GM18867 (cell line): ENCODE results near the gene SLC49A3.
"Not testable (repeated sequence)": the region's sequence is repeated elsewhere in the genome, so short reads cannot be mapped to it uniquely, and the experiment has no call there.

Experiments used
- ATAC-seq: cut with Tn5 transposase; IDR thresholded peaks from one replicate; pipeline ENCODE4 v1.9.1; 2021; ENCODE audit warnings: mild to moderate bottlenecking, moderate library complexity; ENCODE audit not compliant: unreplicated experiment

Gene SLC49A3

DNA sequence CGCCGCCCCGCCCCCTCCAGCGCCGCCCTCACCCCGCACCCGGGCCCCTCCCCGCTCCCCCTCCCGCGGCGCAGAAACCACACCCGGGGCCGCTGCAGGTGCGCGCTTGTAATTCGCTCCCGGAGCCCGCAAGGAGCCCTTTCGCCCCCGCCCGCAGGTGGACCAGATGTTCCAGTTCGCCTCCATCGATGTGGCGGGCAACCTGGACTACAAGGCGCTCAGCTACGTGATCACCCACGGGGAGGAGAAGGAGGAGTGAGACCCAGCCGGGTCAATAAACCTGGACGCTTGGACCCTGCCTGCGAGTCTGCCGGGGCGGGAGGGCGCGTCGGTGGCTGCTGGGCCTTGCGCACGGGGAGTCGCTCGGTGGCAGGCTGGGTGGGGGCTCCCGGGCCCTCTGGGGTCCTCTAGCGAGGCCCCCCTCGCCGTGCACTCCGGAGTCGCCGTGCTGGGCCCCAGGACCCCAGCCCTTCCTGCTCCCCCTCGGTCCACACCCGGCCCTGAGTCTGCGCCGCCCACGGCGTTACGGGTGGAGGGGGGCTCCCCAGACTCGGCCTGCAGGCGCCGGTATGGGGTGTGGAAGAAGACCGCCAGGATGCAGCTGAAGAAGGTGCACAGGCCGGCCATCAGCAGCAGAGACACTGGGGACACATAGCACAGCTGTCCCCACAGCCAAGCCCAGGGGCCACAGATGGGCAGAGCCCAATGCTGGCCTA lies 7.1 kb downstream of the SLC49A3 start:
- ATAC-seq = no peak

DNA sequence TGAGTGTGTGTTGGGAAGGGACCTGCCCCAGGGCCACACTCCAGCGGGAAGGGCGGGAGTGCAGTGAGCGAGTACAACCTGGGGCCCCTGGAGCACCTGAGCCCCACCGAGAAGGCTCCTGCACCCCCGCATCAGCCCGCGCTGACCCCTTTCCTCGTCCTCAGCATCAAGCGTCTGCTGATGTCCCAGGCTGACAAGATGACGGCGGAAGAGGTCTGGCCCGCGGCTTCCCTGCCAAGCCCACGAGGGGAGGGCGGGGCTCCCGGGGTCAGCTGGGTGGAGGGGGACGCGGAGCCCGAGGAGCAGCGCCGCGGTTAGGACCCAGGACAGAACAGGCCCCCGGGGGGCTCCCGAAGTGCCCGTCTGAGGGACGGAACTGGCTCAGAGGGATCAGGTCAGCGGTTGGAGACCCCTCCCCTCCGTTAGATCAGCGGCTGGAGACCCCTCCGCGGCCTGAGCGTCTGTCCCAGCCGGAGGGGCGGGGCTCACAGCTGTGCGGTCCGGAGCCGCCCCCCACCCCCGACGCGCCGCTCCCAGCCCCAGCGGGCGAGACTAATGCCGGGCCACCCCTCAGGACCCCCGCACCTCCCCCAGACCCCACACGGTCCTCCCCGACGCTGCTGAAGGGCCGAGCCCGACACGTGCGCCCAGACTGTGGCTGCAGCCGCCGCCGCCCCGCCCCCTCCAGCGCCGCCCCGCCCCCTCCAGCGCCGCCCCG lies 7.9 kb downstream of the SLC49A3 start:
- no peak for ATAC-seq

DNA sequence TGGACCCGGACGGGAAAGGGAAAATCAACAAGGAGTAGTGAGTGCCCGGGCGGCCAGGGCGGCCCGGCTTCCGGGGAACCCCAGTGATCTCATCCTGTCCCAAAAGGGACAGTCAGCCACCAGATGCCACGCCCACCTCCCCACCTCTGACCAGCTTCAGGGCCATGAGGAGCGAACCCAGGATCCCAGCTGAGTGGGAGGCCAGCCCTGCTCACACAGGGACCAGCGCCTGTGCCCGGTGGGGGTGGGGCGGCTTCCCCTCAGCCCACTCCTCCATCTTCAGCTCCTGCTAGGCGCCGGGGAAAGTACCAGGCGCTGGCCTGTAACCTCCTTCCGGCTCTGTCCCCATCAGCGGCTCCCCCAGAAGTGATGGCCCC lies 8.4 kb downstream of the SLC49A3 start:
- ATAC-seq = no peak

DNA sequence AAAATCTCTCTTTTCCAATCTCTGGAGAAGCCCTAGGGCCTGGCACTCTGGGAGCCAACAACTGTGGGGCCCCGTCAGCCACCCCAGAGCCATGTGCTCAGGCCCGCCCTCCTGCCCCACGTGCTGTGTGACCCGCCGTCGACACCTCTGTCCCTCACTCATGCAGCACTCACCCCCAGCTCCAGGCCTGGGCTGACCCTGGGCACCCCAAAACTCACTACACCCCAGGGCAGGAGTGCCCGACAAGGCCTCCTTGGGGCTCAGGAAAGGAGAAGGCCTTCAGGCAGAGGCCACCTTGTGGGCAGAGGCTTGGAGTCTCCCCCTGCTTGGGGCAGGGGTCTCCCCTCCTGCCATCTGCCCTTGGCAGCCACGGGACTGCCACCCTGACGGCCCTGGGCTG lies 8.9 kb downstream of the SLC49A3 start:
- no peak for ATAC-seq

DNA sequence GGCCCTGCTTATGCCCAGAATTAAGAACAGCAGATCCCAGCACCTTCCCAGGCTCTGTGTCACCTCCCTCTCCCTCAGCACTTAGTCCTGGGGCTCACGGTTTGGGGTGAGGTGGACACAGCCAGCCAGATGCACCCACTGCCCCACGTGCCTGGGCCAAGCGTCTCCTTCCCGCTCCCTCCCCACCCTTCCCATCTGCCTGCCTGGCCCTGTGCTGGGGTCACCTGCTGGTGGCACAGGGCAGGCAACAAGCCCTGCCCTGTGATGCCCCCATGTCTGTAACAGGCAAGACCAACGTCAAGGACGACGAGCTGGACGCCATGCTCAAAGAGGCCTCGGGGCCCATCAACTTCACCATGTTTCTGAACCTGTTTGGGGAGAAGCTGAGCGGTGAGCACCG lies 9.3 kb downstream of the SLC49A3 start:
- ATAC-seq = no peak

DNA sequence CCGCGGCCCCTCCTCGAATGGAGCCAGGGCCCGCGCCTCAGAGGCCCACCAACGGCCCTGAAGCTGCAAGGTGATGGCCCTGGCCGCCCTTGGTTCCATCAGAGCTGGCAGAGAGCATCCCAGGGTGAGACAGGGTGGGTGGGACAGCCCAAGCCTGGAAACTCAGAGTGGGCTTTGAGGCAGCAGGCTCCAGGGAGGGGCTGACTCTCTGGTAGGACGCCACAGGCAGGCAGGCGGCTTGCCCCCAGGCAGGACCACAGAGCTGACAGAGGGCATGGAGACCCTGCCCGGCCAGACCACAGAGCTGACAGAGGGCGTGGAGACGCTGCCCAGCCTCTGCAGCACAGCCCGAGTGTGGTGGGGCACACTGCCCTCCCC lies 9.9 kb downstream of the SLC49A3 start:
- ATAC-seq = no peak

DNA sequence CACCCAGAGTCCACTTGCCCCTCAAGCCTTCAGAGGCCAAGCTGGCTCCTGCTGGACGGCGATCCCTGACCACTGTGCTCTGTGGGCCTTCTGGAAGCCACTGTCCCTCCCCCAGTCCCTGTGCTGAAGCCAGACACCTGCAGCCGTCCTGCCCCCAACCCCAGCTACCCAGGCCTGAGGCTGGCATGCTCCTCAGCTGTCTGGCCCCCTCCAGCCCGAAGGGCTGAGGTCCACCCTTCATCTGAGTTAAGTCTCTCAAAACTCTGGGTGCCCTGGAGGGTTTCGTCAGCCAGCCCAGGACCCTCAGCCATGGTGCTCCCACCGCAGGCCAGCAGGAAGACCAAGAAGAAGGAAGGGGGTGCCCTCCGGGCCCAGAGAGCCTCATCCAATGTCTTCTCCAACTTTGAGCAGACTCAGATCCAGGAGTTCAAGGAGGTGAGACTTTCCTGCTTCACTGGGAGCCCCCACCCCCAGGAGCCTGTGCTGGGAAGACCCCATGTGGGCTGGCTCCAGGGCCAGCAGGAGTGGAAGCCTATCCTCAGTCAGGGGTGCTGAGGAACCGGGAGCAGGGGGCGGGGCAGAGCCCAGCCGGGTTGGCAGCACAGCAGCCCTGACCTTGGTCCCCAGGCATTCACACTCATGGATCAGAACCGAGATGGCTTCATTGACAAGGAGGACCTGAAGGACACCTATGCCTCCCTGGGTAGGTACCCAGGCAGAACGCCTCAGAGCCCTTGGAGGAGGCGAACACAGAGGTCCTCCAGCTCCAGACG lies 10.4 kb downstream of the SLC49A3 start:
- no peak for ATAC-seq

- no peak for ATAC-seq
Measured at GRCh38 chr4:677431-678293, 11.3 kb downstream of the SLC49A3 start.

DNA sequence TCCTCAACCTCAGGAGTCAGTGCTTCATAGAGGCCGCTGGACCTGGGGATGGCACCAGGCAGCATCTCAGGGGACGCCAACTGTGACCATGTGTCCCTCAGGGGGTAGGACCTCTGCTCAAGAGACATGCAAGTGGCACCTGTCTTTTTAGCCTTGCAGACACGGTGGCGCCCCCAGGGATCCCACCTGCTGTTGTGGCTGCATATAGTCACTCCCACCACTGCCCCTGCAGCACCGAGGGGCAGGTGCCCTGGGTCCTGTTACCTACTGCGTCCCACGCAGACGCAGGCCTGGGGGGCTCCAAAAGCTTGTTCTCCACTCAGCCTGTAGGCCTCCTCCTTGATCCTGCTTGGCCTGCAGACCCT lies 12.1 kb downstream of the SLC49A3 start:
- ATAC-seq = no peak

- ATAC-seq = no peak
Measured at GRCh38 chr4:675980-676870, 12.7 kb downstream of the SLC49A3 start.

DNA sequence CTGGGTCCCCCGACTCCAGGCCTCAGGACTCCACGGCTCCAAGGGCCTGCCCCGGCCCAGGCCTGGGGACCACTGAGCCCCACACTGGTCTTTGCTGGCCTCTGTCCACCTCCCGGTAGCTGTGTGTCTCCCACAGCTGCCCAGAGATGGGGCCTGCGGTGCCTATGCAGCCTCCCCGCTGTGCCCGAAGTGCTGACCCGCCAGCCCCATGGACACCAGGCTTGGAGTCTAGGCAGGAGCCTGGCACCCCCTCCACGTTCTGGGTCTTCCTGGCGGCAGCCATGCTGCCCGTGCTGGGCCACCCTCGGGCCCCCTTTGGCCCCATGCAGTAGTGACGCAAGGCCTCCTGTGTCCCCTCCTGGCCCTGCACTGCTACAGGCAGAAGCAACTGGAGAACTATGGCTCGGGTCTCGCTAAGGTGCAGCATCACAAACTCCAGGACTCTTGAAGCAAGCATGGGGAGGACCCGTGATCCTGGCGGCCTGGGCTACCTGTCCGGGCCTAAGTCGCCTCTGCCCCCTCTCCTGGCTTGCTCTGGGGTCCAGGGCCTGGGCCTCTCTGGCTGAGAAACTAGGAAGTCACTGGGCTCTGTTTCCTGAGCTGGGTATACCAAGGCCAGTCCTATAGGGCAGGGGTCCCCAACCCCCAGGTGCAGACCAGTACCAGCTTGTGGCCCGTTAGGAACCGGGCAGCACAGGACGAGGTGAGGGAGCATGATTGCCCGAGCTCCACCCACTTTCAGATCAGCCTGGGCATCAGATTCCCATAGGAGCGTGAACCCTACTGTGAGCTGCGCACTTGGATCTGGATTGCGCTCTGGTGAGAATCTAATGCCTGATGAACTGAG lies 13.7 kb downstream of the SLC49A3 start:
- no peak for ATAC-seq

DNA sequence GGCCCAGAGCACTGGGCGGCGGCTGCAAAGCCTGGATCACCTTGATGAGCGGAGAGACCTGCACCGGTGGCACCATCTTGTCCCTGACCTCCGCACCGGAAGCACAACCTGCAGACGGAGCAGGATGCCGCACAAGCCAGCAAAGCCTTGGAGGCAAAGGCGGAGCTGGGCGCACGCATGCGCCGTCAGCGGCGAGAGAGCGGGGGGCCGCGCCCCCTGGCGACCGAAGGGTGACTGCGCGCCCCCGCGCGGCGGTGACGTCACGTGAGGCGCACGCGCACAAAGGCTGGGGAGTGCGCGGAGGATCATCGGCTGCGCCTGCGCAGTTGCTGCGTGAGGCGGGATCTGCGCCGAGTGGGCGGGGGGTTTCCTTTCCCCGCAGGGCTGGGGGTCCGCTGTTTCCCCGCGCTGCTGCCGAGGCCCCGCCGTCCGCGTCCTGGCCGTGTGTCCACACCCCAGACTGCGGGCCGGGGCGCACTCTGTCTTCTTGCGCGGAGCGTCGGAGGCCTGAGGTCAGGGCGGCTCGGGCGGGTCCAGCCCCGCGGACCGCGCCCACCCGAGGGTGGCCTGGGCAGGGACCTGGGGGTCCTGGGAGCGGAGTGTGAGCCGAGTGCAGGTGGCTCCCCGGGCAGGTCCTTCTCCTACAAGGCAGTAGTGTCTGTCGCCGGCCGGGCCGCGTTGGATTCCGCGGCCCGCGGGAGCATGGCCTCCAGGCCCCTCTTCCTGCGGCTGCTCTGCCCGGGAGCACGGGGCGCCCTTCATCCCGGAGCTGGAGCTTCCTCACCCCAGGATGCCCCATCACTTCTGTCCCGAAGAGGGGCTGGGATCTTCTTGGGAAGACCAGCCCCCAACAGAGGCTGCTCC lies 14.5 kb downstream of the SLC49A3 start, which contains the start of the genes ATP5ME and MYL5:
Gene ATP5ME, minus strand, starts transcription at position 105 of the 864 bp plus-strand sequence. Its CDS starts 29 bp downstream, at position 76.
Gene MYL5, plus strand, starts transcription at position 371 of the 864 bp plus-strand sequence. CDS start 3,485 bp downstream, outside the sequence.
- ATAC-seq = peak; percentile 83

DNA sequence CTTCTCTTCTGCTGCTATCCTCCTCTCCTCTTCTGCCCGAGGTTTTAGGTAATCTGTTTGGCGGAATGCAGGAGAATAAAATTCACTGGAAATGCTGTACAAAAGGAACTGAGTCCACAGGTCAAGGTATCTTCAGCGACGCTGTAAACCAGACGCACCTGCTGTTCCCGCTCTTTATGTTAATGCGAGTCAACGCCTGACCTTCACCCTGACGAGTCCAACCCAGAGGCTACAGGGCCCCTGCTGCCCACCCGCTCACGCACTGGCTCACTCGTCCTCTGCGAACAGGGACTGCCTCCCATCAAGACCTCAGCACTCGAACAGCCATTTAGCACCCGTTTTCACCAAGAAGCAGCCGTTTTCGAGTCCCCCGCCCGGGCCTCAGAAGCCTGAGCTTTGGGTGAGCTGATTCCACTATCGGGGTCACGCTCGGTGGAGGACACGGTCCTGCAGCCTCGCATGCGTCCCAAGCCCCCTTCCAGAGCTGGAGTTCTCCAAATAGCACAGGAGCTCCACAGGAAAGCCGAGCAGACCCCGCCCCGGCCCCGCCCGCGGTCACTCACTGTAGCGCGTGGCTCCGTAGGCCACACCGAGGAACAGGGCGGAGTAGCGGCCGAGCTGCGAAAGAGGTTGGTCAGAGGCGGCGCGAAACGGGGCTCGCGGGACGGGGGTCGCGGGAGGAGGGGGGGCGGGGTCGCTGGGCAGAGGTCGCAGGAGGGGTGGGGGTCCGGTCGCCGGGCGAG lies 15.4 kb downstream of the SLC49A3 start:
- no peak for ATAC-seq

- ATAC-seq = no peak
Measured at GRCh38 chr4:671769-672168, 17.2 kb downstream of the SLC49A3 start.

- not testable (repeated sequence) for ATAC-seq
Measured at GRCh38 chr4:669806-670559, 19.0 kb downstream of the SLC49A3 start.

GRCh38 chr4:668219-668618 lies 20.7 kb downstream of the SLC49A3 start:
- ATAC-seq = not testable (repeated sequence)
